Body of pancreas (tissue), 4 donors: Measurements from ENCODE around the gene USP6NL.

Experiments
- CTCF ChIP-seq, 7 experiments: fragments of 450-650 bp in 4 of 7; fragments of 200-600 bp in 3 of 7; sonication (generic) in 3 of 7; IDR thresholded peaks; one replicate each; pipeline ENCODE4 v1.5.1; 2016 to 2019; ENCODE audit warnings: antibody characterized with exemption in 7 of 7
- POLR2A ChIP-seq, 3 donors: fragments of 450-650 bp; IDR thresholded peaks; one replicate each; pipeline ENCODE4 v1.6.1; 2016; ENCODE audit warnings: antibody characterized with exemption in 3 of 3, mild to moderate bottlenecking in 2 of 3

GRCh38 chr10:11546581-11546980 is 64.9 kb downstream of the USP6NL start:
- TF ChIP-seq CTCF (IDR thresholded peaks at IDR 0.05) (no peak), POLR2A (IDR thresholded peaks at IDR 0.05) (no peak)
